HG03439 (cell line): ENCODE measurements around the gene SOCS3.

ENCODE experiments used
- ATAC-seq: cut with Tn5 transposase; IDR thresholded peaks from one replicate; pipeline ENCODE4 v1.9.1; 2021; ENCODE audit warnings: mild to moderate bottlenecking, moderate library complexity; ENCODE audit not compliant: unreplicated experiment

The SOCS3 gene

GRCh38 chr17:78368854-78369495 lies 9.1 kb upstream of the SOCS3 start:
- ATAC-seq: no peak

DNA sequence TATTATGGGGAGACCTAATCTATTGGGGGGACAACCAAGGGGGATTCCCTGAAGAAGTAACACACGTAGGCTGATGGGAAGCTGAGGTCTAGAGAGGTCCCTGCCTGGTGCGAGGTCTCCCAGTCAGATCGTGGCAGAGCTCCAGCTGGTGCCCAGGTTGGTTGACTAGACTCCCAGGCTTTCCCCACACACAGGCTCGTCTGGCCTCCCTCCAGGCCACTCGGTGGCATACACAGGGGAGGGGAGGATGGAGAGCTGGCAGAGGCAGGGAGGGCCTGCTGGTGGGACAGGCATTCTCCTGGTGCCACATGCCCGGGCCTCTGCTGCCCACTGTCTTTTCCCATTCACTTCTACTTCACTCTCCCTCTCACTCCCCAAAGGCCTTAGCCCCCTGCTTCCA lies 8.5 kb upstream of the SOCS3 start:
- ATAC-seq: no peak

DNA sequence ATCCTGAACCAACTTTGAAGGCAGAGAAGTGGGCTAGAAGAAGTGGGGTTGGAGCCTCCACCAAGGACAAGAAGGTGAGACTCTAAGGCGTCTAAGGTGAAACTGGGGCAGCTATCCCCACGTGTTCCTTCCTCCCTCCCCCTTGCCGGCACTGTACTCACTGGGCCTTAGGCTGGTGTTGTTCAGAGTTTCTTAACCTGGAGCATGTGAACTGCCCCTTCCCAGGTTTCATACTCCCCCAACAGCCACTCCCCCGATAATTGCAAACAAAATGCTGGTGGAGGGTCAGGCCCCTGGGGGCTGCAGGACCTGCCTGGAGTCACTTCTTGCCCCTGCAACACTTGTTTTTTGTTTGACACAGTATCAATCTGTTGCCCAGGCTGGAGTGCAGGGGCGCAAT lies 7.3 kb upstream of the SOCS3 start:
- ATAC-seq: no peak

- no peak for ATAC-seq
These were observed 6.4 kb upstream of the SOCS3 start for GRCh38 chr17:78366109-78366848.

GRCh38 chr17:78365561-78366108 lies 5.8 kb upstream of the SOCS3 start:
- no peak for ATAC-seq

GRCh38 chr17:78364436-78365281 lies 4.8 kb upstream of the SOCS3 start:
- no peak for ATAC-seq

DNA sequence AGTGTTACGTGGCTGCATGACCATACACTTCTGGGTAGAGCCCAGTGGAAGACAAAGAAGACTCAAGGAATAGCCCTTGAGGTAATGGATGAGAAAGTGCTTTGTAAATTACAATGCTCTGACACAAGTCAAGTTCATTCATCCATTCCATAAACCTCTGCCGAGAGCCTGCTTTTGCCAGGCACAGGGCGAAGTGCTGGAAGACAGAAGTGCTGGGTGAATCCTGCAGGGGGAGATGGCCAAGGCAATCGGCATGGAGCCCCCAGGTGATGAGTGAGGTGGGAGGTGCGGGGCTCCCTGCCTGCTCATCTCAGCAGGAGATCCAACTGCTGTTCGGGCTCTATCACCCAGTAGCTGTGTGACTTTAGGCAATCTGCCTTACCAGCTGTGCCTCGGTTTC lies 2.8 kb upstream of the SOCS3 start:
- ATAC-seq: no peak

GRCh38 chr17:78362232-78362631 lies 2.4 kb upstream of the SOCS3 start:
- no peak for ATAC-seq

DNA sequence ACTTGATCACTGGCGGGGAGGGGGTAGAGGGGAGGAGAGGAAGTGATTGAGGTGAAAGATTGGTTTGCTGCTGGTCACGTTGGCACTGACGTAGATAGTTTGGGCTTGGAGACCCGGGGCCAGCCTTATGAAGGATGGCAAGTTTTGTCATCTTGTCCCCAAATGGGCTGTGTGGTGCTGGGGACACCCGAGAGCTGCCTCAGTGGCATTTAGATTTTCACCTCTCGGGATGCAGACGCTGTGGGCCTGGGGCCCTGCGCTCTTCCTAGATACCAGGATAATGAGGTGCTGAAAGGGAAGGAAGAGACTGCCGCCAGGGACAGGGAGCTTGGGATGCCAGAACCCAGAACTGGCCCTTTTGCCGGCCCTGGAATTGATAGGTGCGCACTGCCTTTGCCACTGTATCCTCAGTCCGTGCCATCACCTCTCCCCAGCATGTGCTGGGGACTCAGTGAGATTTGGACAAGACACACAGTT lies 1.4 kb upstream of the SOCS3 start:
- no peak for ATAC-seq

DNA sequence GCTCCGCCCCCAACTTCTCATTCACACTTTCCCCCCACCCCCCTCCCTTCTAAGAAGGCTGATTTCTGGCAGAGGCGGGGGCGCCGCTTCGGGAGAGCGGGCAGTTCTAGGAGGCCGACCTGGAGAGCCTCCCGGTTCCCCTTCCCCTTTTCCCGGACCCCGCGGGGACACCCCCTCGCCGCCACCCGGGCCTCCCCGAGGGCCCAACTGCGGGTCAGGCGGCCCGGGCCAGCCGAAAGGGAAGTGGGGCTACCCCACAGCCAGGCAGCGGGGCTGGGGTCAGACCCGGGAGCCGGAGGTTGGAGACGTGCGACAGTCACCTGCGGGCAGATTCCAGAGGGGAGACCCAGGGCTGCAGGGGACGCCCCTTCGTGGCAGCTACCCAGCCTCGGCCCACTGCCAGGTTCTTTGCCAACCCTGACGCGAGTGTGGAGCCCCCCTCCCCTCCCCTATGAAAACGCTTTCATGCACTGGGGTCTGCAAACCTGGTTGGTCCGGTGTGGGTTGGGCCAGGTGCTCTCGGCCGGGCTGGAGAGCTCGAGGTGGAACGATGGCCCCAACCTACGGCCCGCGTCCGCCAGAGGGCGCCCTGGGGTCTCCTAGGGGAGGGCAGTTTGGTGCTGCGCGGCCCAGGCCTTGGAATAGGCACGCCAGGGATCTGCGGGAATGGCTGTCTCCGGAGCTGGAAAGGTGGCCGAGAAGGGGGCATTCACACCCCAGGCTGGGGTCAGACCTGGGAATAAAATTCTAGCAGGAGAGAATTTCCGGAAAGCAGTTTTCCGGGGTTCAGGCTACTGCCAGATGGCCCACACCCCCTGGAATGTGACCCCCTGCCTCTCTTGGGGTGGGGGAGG lies 721 bp upstream of the SOCS3 start:
- ATAC-seq: peak; percentile 23

DNA sequence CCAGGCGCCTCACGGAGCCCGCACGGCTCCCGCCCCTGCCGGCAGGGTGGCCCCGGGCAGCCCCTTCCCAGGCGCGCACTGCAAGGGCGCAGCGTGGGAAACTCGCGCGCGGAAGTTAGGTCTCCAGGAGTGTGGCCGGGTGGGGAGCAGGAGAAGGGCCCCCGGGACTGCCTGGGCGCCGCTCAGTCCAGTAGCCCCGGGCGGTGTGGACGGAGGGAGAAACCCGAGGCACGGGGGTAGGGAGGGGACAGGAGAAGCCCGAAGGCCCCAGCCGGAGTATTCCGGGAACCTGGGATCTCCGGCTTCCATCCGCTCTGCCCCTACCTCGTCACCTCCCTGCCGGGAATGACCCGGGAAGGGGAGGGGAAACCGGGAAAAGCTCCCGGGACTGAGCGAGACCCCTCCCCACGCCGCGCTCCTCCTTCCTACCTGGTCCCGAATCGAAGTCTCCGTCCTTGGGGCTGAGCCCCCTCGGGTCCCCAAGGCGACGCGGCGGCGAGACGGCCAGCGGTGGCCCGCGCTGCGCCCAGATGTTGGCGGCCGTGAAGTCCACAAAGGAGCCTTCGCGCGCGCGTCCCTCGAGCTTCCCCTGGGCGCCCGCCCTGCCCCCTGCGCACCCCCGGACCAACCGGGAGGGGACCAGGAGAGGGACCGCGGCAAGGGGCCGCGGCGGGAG lies 418 bp downstream of the SOCS3 start:
- ATAC-seq: peak; percentile 1

GRCh38 chr17:78358538-78359320 lies 1.1 kb downstream of the SOCS3 start:
- ATAC-seq: no peak

DNA sequence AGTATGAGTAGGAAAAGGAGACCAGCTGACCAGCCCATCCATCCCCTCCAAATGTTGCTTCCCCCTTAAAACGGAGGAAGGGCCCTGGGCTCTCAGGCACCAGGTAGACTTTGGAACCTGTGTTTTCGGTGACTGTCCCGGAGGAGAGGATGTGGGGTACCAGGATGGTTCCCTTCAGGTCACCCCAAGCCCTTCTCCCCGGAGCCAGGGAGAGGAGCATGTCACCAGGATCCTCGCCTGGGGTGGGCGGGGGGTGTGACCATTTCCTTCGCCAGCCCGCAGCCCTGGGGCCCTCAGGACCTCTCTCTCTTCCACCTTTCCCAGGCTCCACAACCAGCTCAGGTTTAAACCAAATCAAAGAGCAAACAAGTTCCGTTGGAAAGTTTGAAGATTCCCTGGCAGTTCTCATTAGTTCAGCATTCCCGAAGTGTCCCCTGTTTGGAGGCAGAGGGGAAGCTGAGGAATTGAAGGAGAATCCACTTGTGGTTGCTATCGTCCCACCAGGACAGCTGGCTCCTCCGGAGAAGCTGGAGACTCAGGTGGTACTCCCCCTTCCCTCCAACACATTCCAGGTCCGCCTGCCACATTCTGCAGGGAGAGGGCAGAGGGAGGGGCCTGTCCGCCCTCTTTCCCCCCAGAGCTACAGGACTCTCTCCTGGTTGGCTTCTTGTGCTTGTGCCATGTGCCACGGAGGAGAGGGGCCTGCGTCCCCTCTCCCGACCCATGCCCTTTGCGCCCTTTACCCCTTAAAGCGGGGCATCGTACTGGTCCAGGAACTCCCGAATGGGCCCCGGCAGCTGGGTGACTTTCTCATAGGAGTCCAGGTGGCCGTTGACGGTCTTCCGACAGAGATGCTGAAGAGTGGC lies 2.0 kb downstream of the SOCS3 start:
- ATAC-seq: no peak

DNA sequence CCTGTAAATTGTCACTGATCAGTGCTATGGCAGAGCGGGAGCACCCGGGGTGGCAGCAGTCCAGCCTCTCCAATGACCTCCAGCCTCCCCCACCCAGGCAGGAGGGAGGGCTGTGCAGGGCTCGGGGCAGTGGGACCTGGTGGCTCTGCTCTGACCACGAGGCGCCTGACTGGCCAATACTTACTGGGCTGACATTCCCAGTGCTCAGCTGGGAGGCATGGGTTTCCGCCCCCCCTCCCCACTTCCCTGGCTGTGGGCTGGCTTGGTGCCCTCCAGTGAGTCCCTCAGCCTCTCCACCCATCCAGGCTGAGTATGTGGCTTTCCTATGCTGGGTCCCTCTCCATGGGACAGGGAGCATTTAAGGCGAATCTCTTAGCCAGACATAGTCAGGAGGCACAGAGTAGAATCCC lies 2.7 kb downstream of the SOCS3 start:
- no peak for ATAC-seq

DNA sequence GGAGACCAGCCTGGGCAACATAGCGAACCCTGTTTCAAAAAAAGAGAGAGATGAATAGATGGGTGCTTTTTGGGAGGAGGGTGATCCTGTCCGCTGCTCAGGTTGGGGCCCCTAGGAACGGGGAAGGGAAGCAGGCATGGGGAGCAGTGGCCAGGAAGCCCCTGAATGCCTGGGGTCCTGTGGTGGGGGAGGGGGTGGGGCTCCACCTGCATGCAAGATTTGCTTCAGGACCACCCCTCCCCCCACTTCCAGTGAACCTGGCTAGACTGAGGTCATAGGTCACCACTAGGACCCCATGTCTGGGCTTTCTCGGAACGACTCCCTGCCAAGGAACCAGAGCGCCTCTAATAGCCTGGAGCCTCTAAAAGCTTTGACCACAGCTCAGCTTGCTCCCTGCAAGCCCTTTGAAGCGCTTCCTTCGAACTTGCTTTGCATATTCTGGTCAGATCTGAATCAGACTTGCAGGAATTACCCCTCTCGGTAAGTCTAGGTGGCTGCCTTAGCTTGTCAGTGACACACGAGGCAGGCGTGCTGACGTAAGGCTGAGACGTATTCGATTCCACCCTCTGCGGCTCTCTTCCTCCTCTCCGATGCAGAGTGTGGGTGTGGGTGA lies 3.7 kb downstream of the SOCS3 start:
- peak; percentile 55 for ATAC-seq

DNA sequence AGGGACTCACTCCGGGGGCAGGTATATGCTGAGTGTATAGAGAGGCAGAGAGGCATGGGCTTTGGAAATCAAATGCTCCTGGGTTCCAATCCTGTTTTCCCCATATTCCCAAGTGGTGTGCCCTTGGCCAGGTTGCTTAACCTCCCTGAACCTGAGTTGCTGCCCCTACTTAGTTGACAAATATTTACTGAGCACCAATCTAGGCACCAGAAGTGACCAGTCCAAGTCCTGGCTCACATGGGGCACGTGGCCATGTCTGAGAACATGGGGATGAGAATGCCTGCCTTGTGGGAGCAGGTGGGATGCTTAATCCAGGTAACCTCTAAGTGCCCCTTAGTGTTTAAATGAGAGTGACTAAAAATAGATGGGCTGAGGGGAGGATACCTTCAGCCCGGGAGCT lies 4.2 kb downstream of the SOCS3 start:
- no peak for ATAC-seq

GRCh38 chr17:78355045-78355641 lies 4.7 kb downstream of the SOCS3 start:
- ATAC-seq: no peak
